NOMO-1 (cell line): ENCODE measurements around the gene LGALS12.

Source experiments
- DNase-seq, 2 experiments: peaks; one replicate each; lab custom pipeline; 2025; ENCODE audit not compliant: unreplicated experiment in 2 of 2; lab: John Stamatoyannopoulos, UW

LGALS12 gene, protein sequence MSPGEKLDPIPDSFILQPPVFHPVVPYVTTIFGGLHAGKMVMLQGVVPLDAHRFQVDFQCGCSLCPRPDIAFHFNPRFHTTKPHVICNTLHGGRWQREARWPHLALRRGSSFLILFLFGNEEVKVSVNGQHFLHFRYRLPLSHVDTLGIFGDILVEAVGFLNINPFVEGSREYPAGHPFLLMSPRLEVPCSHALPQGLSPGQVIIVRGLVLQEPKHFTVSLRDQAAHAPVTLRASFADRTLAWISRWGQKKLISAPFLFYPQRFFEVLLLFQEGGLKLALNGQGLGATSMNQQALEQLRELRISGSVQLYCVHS

DNA sequence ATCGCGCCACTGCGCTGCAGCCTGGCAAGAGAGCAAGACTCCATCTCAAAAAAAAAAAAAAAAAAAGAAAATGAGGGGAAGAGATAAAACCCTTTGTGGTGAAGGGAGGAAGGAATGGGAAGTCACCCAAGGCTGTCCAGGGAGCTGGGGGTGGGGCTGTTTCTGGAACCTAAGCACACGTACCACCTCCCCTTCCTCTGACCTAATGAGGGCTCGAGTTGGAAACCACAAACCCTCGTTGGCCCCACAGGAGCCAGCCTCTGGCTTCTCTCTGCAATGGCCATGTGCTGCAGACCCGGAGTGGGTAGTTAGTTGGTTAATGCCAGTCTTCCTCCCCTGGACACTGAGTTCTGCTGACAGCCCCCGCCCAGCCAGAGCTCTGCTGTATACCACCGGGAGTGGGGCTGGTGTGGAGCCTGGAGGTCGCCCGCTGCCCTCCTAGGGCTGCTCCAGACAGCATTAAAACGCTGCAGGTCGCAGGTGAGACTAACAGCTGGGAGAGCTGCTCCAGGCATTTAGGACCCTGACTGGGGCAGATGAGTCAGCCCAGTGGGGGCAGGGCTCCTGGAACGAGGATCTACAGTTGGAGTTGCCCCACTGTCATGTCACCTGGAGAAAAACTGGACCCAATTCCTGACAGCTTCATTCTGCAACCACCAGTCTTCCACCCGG is at the start of gene LGALS12:
Gene LGALS12, plus strand, starts transcription at position 228 of the 672 bp plus-strand sequence. Its CDS starts 375 bp downstream, at position 603.
- DNase-seq, result peak; percentile 71 to 81

DNA sequence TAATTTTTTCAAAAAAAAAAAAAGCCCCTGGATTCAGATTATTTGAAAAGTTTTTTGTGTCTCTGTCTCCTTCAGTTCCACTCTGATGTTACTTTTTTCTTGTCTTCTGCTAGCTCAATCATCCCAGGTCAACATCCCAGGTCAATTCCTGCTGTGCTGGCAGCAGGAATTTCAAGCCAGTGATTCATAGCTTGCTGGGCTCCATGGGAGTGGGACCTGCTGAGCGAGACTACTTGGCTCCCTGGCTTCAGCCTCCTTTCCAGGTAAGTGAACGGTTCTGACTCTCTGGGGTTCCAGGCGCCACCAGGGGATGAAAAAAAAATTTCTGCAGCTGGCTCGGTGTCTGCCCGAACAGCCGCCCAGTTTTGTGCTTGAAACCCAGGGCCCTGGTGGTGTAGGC is 46.3 kb upstream of the LGALS12 start:
- no peak for DNase-seq

DNA sequence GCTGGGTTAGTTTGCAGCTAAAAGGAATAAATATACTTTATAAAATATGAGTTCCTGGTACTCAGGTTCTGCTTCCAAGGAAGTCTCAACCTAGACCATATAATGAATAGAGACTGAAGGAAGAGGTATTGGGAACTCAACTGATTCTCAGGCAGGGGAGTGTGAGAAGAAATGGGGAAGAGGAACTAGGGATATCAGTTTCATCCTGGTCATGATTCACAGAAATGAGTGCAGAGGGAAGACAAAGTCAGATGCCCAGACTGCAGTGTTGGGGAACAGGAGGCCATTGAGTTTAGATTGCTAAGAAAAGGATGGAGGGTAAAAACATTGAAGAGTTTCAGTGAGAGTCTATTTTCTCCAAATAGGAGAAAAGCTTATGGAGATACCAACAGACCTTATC is 43.7 kb upstream of the LGALS12 start:
- peak; percentile 8 to 57 for DNase-seq

DNA sequence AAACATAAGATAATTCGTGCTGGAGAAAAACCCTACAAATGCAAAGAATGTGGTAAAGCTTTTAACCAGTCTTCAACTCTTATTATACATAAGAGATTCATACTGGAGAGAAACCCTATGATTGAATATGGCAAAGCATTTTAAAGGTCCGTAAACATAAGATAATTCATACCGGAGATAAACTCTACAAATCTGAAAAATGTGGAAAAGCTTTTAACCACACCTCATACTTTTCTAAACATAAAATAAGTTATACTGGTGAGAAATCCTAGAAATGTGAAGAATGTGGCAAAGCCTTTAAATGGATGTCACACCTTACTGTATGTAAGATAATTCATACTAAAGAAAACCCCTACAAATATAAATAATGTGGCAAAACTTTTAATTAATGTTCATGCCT is 35.6 kb upstream of the LGALS12 start:
- no peak for DNase-seq

DNA sequence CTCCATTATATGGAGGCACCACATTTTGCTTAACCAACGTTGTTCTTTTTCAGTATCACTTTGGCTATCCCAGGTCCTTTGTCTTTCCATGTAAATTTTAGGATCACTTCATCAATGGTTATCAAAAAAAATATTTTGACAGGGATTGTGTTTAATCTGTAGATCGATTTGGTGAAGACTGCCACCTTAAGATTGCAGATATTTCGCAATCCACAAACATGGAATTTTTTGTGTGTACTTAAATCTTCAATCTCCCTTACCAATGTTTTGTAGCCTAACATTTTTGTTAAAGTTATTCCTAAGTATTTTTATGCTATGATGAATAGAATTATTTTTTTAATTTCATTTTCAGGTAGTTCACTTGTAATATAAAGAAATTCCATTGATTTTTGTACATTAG is 33.5 kb upstream of the LGALS12 start:
- no peak for DNase-seq

DNA sequence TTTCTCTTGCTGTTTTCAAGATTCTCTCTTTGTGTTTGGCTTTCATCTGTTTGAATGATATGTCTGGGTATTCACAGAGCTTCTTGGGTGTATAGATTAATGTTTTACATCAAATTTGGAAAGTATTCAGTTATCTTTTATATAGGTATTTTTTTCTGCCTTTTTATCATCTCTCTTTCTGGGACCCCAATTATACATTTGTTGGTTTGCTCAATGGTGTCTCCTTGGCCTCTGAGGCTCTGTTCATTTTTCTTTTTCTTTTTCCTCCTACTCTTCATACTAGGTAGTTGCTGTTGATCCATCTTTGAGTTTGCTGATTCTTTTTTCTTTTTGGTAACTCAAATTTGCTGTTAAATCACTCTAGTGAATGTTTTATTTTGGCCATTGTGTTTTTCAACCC is 29.3 kb upstream of the LGALS12 start:
- no peak for DNase-seq

DNA sequence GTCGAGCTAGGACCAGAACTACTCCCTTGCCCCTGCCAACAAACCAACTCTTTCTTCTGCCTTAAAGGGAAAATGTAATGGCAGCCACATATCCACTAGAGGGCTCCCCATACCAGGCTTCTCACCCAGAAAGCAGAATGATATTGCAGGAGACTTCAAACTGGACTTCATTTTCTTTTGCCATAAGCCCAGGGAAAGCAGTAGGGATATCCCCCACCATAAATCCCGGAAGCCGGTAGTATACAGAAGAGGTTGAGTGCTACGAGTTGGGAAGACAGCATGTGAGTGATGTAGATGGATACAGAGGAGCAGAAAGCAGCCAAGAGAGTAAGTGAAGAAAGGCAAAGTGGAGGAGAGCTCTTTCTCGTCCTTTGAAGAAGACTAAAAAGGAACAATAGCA is 27.0 kb upstream of the LGALS12 start:
- DNase-seq, result peak; percentile 52 to 73

DNA sequence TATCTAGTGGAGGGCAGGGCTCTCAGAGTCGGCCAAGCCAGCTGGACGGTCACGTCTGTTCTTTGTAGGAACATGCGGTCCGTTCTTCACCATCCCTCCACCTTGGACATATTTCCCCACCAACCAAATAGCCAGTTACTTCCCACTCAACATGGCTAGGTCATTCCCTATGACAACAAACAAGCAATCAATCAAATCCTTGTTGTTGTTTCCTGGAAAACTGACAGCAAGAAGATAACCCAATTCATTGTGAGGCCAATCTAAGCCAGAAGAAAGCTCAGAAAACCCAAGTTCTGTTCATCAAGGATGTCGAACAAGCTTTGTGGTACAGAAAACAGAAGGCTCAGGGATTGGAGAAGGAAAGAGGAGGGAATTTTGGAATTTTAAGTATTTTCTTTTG is 25.8 kb upstream of the LGALS12 start:
- DNase-seq, result no peak

DNA sequence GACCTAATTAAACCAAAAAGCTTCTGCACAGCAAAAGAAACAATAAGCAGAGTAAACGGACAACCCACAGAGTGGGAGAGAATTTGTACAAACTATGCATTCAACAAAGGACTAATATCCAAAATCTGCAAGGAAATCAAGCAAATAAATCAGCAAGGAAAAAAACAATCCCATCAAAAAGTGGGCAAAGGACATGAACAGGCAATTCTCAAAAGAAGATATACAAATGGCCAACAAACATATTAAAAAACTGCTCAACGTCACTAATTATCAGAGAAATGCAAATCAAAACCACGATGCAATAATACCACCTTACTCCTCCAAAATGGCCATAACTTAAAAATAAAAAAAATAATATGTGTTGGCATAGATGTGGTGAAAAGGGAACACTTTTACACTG is 20.1 kb upstream of the LGALS12 start:
- no peak for DNase-seq

DNA sequence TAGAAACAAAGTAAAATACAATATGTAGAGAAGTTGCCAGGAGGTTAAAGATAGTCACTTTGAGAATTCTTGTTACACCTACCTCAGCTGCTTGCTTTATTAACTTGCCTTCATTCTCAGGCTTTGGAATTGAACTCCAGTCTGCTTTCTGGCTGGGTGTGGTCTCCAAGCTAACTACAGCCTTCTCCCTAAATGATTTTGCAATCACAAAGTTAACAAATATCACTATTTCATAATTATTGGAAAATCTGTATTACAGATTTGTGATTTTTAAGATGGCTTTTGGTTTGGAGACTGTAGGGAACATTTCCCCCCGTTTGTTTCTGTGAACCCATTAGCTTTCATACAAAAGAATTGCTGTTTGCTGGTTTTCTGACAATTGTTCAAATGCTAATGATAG is 17.1 kb upstream of the LGALS12 start:
- DNase-seq, result no peak

DNA sequence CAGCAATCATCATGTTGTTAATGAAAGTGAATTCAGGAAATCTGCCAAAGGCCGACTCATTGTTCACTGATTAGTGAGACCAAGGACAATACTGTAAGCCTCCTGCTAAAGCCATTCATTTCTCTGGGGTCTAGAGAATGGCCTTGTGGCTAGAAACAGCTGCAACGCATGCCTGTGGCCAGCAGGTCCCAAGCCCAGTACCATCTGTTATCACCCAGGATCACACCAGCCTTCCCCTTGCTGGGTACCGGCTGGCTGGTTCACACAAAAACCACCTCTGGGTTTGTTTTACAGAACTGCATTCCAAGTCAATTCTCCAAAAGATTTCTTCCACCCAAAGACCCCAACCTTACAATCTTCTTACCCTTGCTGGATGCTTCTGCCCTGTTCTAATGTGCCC is 16.0 kb upstream of the LGALS12 start:
- DNase-seq, result no peak

DNA sequence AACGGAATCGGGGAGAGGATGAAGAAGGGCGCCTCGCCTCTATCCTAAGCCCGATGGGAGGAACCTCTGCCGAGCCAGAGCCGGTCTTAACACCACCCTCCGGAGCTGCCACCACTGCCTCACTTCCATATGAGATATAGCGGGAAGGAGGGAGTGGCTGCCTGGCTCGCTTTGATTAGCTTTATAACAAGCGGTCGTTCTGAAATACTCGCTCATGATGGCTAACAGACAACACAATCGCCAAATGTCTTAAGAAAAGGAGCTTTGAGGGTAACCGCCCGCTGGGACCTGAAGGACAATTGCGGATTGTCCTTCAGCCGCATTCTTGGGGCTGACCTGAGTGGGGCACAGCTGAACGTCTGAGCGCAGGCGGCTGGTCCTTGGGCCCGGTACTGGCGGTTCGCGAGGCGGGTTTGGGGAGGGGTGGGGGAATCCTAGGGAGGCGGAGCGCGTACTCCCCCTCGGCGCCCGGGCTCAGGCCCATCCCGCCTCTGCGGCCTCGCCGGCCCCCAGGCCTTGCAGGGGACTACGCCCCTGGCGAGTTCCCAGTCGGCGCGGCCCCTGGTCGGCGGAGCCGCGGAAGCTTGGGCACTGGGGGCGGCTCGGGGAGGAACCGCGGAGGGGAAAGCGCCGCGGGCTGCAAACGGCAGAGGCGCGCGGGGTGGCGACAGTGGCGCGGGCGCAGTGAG is 15.2 kb upstream of the LGALS12 start, which contains the start of gene PLAAT5:
Gene PLAAT5, minus strand, starts transcription at position 617 of the 689 bp plus-strand sequence. Its CDS starts 133 bp downstream, at position 484.
- no peak for DNase-seq

DNA sequence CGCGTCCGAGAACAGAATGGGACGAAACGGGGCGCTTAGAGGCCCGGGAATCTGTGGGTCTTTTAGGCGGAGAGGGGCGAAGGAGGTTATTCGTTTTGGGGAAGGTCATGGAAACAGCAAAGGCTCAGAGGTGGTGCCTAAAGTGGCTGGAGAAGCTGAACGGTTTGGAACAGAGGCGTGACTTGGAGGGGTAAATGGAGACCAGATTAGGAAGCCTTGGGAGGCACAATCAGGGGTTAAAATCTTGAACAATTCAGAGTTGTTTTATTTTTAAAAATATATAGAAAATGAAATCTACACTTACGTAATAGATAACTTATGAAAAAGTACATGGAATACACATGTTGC is 14.7 kb upstream of the LGALS12 start:
- no peak for DNase-seq

DNA sequence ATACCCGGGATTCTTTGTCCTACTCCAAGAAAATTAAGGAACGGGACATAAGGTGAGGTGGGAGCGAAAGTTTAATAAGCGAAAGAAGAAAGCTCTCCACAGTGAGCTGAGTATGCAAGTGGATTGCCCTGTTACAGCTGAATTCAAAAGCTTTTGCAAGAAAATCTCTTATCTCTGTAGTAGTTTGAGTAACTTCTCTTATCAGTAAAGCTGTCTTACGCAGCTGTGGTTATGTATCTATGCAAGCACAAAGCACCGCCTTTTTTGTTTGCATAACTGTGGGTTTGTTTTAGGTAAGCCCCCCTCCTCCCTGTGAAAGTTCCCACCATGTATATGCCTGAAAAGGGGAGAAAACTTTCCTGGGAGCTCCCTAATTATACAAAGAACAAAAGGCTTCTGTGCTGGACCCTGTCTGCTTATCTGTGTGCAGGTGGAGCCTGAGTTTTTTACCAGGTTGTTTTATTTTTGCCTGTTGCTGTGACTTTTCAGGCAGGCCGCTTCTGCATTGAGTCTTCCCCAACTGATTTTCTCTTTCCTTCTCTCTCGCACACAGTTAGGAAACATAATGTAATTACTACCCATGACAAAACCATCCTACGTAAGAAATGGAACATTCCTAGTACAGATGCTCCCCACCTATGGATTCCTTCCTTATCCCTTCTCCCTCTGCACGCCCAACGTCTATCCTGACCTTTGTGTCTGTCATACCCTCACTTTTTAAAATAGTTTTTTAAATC is 14.1 kb upstream of the LGALS12 start:
- peak in 1 of 2 experiments; percentile 16 for DNase-seq

DNA sequence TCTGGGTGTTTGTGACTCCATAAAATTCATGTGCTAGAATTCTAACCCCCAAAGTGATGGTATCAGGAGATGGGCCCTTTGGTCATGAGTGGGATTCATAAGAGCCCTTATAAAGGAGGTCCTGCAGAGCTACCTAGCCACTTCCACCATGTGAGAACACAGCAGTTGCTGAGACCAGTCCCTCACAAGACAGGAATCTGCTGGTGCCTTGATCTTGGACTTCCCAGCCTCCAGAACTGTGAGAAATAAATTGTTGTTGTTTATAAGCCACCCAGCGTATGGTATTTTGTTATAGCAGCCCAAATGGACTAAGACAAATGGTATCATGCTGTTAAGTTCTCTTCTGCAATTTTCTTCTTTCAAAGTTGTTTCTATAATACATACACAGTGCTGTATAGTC is 13.4 kb upstream of the LGALS12 start:
- no peak for DNase-seq

DNA sequence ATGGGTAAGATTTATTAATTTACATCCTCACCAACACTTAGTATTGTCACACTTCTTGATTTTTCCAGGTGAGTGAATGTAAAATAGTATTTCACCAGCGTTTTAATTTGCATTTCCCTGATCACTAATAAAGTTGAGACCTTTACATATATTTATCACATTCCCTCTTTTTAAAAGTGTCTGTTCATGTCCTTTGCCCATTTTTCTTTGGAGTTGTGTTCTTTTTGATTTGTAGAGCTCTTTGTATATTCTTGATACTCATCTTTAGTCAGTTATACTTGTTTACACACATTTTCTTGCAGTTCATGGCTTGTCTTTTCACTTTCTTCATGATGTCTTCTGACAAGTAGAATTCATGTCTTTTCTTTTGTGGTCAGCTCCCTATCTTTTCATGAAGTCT is 12.8 kb upstream of the LGALS12 start:
- DNase-seq, result no peak

DNA sequence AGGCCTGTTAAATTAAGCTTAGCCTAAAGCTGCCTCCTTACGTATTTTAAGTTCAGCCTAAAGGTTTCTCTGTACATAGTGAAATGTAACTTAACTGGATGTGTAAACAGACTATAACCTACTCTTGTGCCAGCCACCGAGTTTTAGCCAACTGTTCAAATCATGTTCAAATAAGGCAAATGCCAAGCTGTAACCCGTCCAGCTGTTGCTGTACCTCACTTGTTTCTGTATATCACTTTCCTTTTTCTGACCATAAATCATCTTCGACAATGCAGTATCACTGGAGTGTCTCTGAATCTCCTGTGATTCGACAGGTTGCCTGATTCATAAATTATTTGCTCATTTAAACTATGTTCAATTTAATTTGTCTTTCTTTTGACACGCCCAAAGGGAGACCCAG is 10.9 kb upstream of the LGALS12 start:
- DNase-seq, result no peak

DNA sequence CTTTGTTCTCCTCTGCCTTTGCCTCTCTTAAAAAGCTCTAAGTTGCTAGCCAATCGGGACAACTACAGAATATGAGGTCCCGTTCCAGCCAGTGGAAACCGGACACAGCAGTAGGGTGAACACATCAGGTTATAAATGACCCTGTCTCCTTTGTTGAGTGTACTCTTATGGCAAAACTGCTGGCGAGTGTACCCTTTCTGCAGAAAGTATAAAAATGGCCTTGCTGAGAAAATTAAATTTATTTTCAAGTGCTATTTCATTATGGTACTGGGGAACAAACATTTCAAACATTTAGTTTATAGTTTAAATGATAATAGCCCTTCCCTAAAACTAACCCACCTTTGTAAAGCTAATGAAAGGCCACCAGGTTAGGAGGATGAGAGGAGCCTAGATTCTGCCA is 6.0 kb upstream of the LGALS12 start:
- DNase-seq, result no peak

DNA sequence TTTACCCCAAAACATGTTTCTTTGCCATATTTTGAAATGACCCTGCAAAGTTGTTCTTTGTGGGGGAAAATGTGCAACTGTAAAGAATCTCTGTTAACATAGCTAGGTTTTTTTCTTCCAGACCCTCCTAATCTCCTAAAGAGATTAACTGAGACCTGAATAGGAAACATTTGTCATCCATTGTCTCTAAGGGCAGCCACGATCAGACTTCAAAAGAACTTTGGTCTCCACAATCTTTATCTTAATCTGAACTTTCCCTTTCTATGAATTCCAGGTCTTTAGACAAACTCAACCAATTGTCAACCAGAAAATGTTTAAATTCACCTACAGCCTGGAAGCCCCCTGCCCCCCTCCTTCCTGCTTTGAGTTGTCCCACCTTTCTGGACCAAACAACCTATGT is 4.6 kb upstream of the LGALS12 start:
- DNase-seq, result no peak

DNA sequence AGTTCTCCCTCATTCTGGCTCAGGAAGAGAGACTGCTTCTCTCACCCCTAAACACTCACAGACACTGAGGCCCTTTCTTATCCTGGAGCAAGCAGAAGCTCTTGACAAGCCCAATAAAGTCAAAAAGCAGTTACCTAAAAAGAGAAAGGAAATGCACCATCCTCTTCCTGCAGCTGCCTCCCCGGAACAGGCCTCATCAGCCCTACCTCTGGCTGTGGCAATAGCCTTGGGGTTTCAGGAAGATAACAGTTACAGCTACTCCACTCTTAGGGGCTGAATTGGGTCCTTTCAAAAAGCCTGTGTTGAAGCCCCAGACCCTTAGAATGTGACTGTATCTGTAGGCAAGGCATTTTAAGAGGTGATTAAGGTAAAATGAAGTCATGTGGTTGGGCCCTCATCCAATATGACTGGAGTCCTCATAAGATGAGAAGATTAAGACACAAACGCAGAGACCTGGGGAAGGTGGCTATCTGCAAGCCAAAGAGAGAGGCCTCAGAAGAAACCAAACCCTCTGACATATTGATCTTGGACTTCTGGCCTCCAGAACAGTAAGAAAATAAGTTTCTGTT is 3.5 kb upstream of the LGALS12 start:
- no peak for DNase-seq

DNA sequence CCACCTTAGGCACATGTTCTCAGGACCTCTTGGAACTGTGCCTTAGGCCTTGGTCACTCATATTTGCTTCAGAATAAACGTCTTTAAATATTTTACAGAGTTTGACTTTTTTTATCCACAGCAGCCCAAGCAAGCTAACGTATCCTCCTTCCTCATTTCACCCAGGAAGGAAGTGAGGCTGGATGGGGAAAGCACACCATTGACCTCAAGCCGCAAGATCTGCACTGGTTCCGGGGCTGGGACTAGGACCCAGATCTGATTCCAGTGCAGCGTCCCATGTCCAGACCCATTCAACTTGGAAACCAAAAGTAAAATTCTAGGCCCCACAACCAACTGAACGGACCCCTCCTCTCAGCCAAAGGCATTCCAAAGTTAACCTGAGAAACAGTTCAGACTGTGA is 2.4 kb upstream of the LGALS12 start:
- no peak for DNase-seq
